Measurements from ENCODE around the gene MED17. TPM values are rescaled to one million over a fixed set of nuclear protein-coding genes. Genes with fewer than 3 reads are reported as not detected.
A peak's percentile ranks its signal among the peaks of the same experiment; 100 is the strongest.

MED17 gene
- total and polyA plus RNA-seq, 10 of the 15 experiments (the other 5 are each of a cell fraction or from before 2014, with no cell fraction given): 7.3 to 38.7 (median 28.3) TPM

- TF ChIP-seq TARDBP (IDR thresholded peaks at IDR 0.05; ENCODE audit: borderline replicate concordance) (0 out of 2 replicates have a peak, but pooled peaks have one; percentile 23), ETV6 (conservative IDR thresholded peaks at IDR 0.05 in 1 of 2, IDR thresholded peaks at IDR 0.05 in 1 of 2; ENCODE audit: borderline replicate concordance in 1 of 2, low read depth in 1 of 2) (peak in 1 of 2 experiments; percentile 13; a peak in 1 of 4 replicates), HDAC2 (IDR thresholded peaks at IDR 0.05) (no peak), TBL1XR1 (IDR thresholded peaks at IDR 0.05; ENCODE audit: low read depth, low read length) (no peak), EGR1 (IDR thresholded peaks at IDR 0.05; ENCODE audit: borderline replicate concordance in 1 of 2, low read depth in 2 of 2, low read length in 2 of 2) (peak in 1 of 2 experiments; percentile 48; a peak in 2 of 3 replicates), CEBPZ (IDR thresholded peaks at IDR 0.05; ENCODE audit: low read depth, low read length) (no peak), POLR2AphosphoS2 (IDR thresholded peaks at IDR 0.05; ENCODE audit: low read depth, low read length) (peak; percentile 96), ESRRA (IDR thresholded peaks at IDR 0.05; ENCODE audit: low read length) (no peak), TCF12 (IDR thresholded peaks at IDR 0.05; ENCODE audit: low read depth, low read length) (peak; percentile 76; the same call in 1 of the 2 replicates), MXI1 (IDR thresholded peaks at IDR 0.05; ENCODE audit: low read depth, low read length) (no peak; the same call in 1 of the 2 replicates), EP300 (IDR thresholded peaks at IDR 0.05; ENCODE audit: borderline replicate concordance in 1 of 2, control insufficient read depth in 1 of 2, low read depth in 2 of 2, low read length in 2 of 2) (no peak), USF2 (IDR thresholded peaks at IDR 0.05; ENCODE audit: borderline replicate concordance, low read depth, low read length) (no peak), BHLHE40 (IDR thresholded peaks at IDR 0.05; ENCODE audit: borderline replicate concordance in 1 of 2, low read depth in 2 of 2, low read length in 1 of 2) (peak in 1 of 2 experiments; percentile 52; a peak in 1 of 4 replicates), CUX1 (IDR thresholded peaks at IDR 0.05; ENCODE audit: insufficient replicate concordance, low read depth, low read length) (no peak), DPF2 (IDR thresholded peaks at IDR 0.05) (no peak), ZNF217 (IDR thresholded peaks at IDR 0.05) (no peak), KDM1A (IDR thresholded peaks at IDR 0.05; ENCODE audit: borderline replicate concordance) (no peak), FOXK2 (IDR thresholded peaks at IDR 0.05) (no peak), FOS (IDR thresholded peaks at IDR 0.05; ENCODE audit: borderline replicate concordance, extremely low read depth, insufficient read length) (no peak)
Measured at GRCh38 chr11:93741094-93741881, 42.8 kb upstream of the MED17 start, which contains the start of the genes C11orf54 and TAF1D (continued).

Measured in GM12878 (cell line).